GM18867 (cell line): ENCODE data around the gene PPM1H.
A peak's percentile ranks its signal among the peaks of the same experiment; 100 is the strongest.
"Not testable (repeated sequence)": the region's sequence is repeated elsewhere in the genome, so short reads cannot be mapped to it uniquely, and the experiment has no call there.

ENCODE experiments used
- ATAC-seq: cut with Tn5 transposase; IDR thresholded peaks from one replicate; pipeline ENCODE4 v1.9.1; 2021; ENCODE audit warnings: mild to moderate bottlenecking, moderate library complexity; ENCODE audit not compliant: unreplicated experiment

The PPM1H gene

GRCh38 chr12:62772416-62772955 is 162.5 kb downstream of the PPM1H start:
- no peak for ATAC-seq

GRCh38 chr12:62771828-62772227 is 163.1 kb downstream of the PPM1H start:
- no peak for ATAC-seq

DNA sequence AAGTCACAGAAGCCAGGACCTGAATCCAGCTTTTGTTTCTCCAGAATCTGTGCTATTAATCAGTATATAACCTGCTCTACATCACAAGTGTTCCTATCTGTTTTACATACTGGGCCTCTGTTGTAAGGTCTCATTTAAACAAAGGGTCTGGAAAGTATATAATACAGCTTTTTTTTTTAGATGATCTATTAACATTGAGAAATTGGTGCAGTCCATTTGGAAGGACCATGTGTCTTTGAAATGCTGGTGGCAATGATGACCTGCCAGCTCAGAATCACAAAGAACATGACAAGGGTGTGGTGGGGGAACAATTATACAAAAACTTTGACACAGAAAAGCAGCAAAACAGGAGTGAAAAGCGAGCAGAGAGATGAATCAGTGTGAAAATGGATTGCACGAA is 164.6 kb downstream of the PPM1H start:
- no peak for ATAC-seq

- no peak for ATAC-seq
Measured at GRCh38 chr12:62769076-62769619, 165.8 kb downstream of the PPM1H start.

- ATAC-seq = no peak
Measured at GRCh38 chr12:62767946-62768345, 167.0 kb downstream of the PPM1H start.

DNA sequence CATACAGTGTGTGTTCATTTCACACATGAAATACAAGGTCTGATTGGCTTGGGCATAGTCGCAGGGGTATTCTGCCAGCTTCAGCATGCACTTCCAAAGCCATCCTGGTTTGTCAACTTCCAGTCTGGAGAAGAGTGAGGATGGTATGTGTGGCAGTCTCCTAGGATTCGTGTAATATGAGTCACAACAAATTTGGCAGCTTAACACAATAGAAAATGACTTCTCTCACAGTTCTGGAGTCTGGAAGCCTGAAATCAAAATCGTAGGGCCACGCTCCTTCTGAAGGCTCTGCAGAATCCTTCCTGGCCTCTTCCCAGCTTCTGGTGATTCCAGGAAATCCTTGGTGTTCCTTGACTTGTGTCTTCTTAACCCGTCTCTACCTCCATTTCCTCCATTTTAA is 167.5 kb downstream of the PPM1H start:
- ATAC-seq = no peak

DNA sequence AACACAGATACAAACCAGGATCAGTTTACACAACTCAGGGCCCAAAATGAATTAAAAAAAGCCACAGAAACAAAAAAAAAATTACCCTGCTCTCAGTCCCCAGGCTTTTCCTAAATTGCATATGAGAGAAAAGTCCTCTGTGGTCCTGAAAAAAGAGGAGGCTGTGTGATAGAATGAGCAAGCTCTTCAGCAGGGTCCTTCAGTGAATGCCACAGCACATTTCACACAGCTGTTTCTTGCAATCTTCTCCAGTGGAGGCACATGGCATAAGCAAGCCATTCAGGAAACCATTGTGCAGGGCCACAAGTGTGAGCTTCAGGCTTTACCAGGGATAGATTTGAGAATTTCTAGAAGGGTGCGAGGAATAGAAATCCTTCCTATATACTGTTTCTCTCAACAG is 168.5 kb downstream of the PPM1H start:
- ATAC-seq = no peak

- ATAC-seq = no peak
Measured at GRCh38 chr12:62763861-62764645, 170.9 kb downstream of the PPM1H start.

DNA sequence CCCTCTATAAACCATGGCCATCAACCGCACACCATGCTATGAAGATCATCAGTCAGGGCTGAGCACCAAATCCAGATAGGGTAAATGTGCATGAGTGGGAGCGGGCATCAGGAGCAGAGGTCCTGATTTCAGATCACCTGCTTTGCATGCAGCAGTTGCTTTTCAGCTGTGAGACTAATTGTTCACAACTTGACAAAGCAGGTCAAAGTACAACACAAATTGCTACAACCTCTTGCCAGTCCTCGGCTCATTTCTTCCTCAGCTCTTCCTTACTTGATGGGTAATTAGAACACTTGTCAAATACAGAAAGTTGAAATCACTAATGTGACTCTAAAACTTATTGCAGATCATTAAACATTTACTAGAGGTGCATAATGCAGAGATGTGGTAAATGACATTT is 171.6 kb downstream of the PPM1H start:
- no peak for ATAC-seq

GRCh38 chr12:62762645-62763044 is 172.3 kb downstream of the PPM1H start:
- ATAC-seq = no peak

DNA sequence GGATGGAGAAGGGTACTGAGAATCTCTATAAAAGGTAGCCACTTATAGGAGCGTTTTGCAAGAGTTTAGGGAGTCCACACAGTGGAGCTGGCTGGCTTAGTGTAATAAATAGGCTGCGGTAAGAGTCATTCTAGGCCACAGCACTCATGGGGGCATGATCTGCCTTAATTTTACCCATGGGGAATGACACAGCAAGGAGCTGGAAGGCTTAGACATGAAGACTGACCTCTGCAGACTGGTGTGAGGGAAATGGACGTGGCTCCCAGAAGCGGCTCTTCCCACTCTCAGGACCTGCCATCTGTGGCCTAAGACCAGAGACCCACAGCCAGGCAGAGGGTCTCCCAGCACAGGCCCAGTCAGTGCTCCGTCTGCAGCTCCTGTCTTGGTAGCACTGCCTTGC is 173.3 kb downstream of the PPM1H start:
- no peak for ATAC-seq

DNA sequence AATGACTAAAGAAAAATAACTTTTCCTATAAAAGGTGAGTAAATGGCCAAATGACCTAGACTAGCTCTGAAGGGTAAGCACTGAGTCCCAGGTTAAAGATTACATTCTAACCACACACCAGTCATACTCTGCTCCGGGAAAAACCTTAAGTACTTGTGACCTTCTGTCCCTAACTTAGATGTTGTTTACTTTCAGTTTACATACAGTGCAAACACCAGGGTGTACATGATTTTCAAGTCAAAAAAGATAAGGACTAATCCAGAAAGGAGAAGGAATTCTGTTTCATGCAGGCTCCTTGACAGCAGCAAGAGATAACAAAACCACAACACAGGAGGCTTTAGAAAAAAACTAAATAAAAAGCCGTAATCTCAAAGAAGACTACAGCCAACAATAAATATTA is 174.2 kb downstream of the PPM1H start:
- peak; percentile 95 for ATAC-seq

DNA sequence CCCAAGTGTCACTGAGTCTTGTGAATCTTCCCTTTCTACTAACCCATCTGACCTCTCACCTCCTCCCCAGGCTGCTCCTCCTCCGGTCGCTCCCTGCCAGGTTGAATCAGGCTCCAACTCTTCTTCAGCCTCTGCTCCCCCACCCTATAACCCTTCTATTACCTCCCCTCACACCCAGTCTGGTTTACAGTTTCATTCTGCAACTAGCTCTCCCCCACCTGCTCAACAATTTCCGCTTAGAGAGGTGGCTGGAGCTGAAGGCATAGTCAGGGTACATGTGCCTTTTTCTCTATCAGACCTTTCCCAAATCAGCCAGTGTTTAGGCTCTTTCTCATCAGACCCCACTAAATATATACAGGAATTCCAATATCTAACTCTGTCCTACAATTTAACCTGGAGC is 174.6 kb downstream of the PPM1H start:
- ATAC-seq = not testable (repeated sequence)

GRCh38 chr12:62758216-62758615 is 176.7 kb downstream of the PPM1H start:
- no peak for ATAC-seq

- ATAC-seq = no peak
Measured at GRCh38 chr12:62757048-62757447, 177.9 kb downstream of the PPM1H start.

DNA sequence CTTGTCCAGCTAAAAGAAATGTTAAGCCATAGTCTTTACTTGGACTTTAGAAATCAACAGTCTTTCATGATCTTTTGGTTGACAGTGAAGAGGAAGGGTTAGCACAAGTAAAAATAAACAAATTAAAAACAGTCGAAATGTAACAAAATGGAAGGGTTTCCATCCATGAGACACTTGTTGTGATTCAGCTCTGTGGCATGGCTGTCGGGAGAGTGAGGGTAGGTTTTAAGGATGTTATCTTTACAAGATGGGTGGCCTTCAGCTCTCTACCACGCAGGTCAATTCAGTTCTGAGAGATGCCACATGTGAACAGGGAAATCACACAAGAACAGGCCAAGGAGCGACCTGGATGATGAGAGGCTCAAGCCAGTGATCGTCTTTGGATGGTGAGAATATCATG is 180.2 kb downstream of the PPM1H start:
- no peak for ATAC-seq

GRCh38 chr12:62751810-62752155 is 183.2 kb downstream of the PPM1H start:
- ATAC-seq = no peak

DNA sequence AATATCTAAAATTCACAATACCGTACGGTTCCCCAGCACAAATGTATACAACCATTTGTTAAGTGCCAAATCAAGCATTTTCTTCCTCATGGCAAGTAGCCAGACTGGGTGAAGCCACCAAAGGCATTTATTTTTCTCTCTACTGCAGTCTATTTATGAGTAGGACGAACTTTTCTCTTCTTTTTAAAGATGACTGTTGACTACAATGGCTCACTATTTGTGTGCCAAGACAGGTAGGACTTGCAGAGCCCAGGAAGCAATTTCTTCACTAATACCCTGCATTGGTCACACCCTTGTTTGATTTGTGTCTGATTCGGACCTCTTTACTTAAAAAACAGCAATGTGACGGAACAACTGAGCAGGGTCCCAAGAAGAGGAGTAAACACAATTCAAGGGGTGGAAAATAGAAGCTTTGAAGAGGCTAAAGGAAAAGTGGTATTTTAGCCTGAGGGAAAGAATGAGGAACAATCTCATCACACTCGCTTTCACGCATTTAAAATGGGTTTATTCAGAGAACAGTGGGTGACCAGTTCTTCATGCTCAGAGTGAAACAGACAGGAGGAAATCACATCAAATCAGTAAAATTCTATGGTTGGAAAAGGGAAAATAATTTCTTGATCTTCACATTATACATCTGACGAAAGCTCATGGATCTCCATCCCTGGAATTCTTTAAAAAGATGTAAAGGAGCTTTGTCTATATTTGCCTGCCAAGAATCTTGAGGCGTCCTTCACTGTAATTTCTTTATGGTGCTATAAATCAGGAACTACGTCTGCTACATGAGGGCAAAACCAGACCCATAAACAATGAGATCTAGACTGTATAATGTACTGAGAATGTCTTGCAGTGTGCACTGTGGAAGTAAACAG is 183.8 kb downstream of the PPM1H start:
- no peak for ATAC-seq

GRCh38 chr12:62749586-62749985 is 185.4 kb downstream of the PPM1H start:
- ATAC-seq = no peak

DNA sequence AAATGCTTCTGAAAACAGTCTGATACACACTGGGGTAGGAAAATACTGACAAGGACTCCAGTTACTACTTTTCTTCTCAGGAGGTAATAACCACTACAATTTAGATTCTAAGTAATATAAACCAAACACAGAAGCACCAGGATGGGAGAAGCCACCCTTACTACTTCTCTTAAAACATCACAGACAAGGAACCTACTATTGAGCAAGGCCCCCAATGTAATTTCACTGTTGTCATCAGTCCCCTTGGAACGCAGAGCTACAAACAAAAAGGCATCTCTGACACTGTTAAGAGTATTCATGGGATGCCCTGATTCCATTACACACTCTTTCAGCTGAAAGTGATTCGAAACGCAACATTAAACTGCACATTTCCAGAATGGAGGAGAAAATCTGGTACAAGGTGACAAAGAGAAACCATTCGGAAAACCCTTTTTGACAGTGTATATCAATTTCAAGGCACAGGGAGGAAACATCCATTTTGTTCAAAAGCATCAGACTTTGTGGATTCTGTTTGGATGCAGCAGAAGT is 185.9 kb downstream of the PPM1H start:
- ATAC-seq = no peak

GRCh38 chr12:62744551-62744950 is 190.4 kb downstream of the PPM1H start:
- ATAC-seq = peak; percentile 63
